GM12872 (cell line): ENCODE data around the gene C1GALT1C1L.

Source experiments
- CTCF ChIP-seq: IDR thresholded peaks from 3 replicates; pipeline ENCODE4 v1.5.1; 2011; ENCODE audit warnings: low read depth, mild to moderate bottlenecking, low read length, moderate library complexity; ENCODE audit not compliant: insufficient read depth

C1GALT1C1L gene

GRCh38 chr2:43692428-43692994 is 16.3 kb upstream of the C1GALT1C1L start:
- TF ChIP-seq CTCF: no peak

DNA sequence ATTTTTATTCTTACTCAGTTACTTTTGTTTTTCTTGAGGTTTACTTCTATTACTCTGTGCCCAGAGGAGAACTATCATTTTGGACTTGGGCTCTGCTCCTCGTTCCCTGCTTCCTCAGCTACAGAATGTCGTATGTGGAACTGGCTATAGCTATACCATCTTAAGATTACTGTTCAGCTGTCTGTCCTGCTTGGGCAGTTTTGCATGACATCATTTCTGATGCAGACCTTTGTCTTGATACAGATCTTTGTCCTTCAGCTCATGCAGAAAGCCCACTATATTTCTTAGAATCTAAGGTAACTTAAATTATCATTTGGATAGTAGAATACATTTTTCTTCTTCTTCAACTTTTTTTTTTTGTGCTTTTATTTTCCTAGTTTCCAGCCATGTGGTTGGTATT is 13.8 kb upstream of the C1GALT1C1L start:
- TF ChIP-seq CTCF: no peak

DNA sequence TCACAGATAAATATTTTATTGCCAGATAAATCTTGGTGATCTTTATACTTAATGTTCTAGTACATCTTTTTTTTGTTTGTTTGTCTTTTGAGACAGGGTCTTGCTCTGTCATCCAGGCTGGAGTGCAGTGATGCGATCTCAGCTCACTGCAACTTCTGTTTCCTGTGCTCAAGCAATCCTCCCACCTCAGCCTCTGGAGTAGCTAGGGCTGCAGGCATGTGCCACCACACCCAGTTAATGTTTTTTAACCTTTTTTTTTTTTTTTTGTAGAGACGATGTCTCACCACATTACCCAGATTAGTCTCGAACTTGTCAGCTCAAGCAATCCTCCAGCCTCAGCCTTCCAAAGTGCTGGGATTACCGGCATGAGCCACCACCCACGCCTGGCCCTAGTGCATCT is 9.1 kb upstream of the C1GALT1C1L start:
- TF ChIP-seq CTCF: no peak

DNA sequence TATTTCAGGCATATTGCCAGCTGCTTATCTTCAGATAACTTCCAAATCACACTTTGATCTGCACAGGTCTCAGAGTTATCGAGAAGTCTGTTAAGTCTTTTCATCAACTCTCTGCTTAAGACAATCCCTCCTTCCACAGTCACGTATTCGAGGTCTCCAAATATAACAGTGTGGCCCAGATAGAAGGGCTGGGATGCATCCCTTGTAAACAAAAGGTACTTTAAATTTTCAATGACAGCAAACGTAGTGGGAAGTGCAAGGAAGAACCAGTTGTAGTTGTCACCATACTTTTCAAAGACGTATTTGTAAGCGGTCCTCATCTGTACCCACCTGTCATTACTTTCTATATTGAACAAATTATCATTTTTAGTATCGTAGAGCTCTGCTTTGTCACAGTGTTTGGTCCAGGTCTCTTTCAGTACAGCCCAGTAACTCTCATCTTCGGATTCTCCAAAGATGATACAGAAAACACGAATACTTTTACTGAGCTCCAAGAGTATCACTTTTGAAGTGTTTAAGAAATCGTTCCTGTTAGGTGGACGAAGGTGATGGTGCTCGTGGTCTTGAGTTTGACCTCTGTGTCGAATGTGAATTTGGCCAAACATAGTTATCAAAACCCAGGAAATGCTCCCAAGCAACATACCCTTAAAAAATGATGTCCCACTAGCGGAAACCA is 445 bp downstream of the C1GALT1C1L start:
- TF ChIP-seq CTCF: no peak

- no peak for TF ChIP-seq CTCF
Measured at GRCh38 chr2:43657241-43657640, 19.0 kb downstream of the C1GALT1C1L start.

GRCh38 chr2:43653506-43653905 is 22.7 kb downstream of the C1GALT1C1L start:
- TF ChIP-seq CTCF: no peak

- TF ChIP-seq CTCF: no peak
Measured at GRCh38 chr2:43648994-43649701, 27.1 kb downstream of the C1GALT1C1L start.
